ENCODE measurements around the gene SMAD3.
"Not testable (repeated sequence)": the region's sequence is repeated elsewhere in the genome, so short reads cannot be mapped to it uniquely, and the experiment has no call there.

SMAD3 gene

GRCh38 chr15:67146234-67146633, 80.8 kb downstream of the SMAD3 start:
- no peak for DNase-seq

GRCh38 chr15:67146875-67147381, 81.5 kb downstream of the SMAD3 start:
- DNase-seq = peak; percentile 42

GRCh38 chr15:67147396-67147949, 82.1 kb downstream of the SMAD3 start:
- DNase-seq = no peak

- peak; percentile 19 for DNase-seq
Observed at GRCh38 chr15:67148196-67148701, 82.8 kb downstream of the SMAD3 start.

- DNase-seq = no peak
Observed at GRCh38 chr15:67149068-67149772, 83.8 kb downstream of the SMAD3 start.

GRCh38 chr15:67149773-67150022, 84.3 kb downstream of the SMAD3 start:
- no peak for DNase-seq

GRCh38 chr15:67150023-67150860, 84.8 kb downstream of the SMAD3 start:
- peak; percentile 55 for DNase-seq

GRCh38 chr15:67152429-67152828, 87.0 kb downstream of the SMAD3 start:
- no peak for DNase-seq

- DNase-seq = not testable (repeated sequence)
Observed at GRCh38 chr15:67153044-67153443, 87.6 kb downstream of the SMAD3 start.

GRCh38 chr15:67154249-67154648, 88.8 kb downstream of the SMAD3 start:
- DNase-seq = no peak

- DNase-seq = no peak
Observed at GRCh38 chr15:67156426-67156825, 91.0 kb downstream of the SMAD3 start.

- peak; percentile 18 for DNase-seq
Observed at GRCh38 chr15:67156834-67157233, 91.4 kb downstream of the SMAD3 start.

GRCh38 chr15:67157521-67158252, 92.3 kb downstream of the SMAD3 start:
- no peak for DNase-seq

GRCh38 chr15:67158367-67158766, 93.0 kb downstream of the SMAD3 start:
- DNase-seq = no peak

- DNase-seq = no peak
Observed at GRCh38 chr15:67161412-67161811, 96.0 kb downstream of the SMAD3 start.

GRCh38 chr15:67161881-67162280, 96.5 kb downstream of the SMAD3 start:
- no peak for DNase-seq

- no peak for DNase-seq
Observed at GRCh38 chr15:67163180-67163579, 97.8 kb downstream of the SMAD3 start.

GRCh38 chr15:67164401-67164791, 99.0 kb downstream of the SMAD3 start:
- no peak for DNase-seq

GRCh38 chr15:67164811-67165253, 99.4 kb downstream of the SMAD3 start:
- no peak for DNase-seq

- DNase-seq = no peak
Observed at GRCh38 chr15:67165254-67166253, 100.2 kb downstream of the SMAD3 start.

GRCh38 chr15:67166280-67167009, 101.0 kb downstream of the SMAD3 start:
- no peak for DNase-seq
